KMS-11 (cell line): ENCODE measurements around the gene NAAA.
A peak's percentile ranks its signal among the peaks of the same experiment; 100 is the strongest.

Experiments
- H2AFZ ChIP-seq: fragments of 200-600 bp; sonication (generic); 2 replicates; pipeline ENCODE4 v1.6.1; 2016; ENCODE audit warnings: antibody characterized with exemption, mixed run types, low read depth
- H3K27ac ChIP-seq: fragments of 200-600 bp; sonication (generic); 2 replicates; pipeline ENCODE4 v1.6.1; 2016; ENCODE audit warnings: mild to moderate bottlenecking, mixed run types
- H3K27me3 ChIP-seq: fragments of 200-600 bp; sonication (generic); 2 replicates; pipeline ENCODE4 v1.6.1; 2017; ENCODE audit warnings: mild to moderate bottlenecking, low read depth, mixed run types, moderate library complexity; ENCODE audit not compliant: insufficient read depth
- H3K36me3 ChIP-seq: fragments of 200-600 bp; sonication (generic); 2 replicates; pipeline ENCODE4 v1.6.1; 2017; ENCODE audit warnings: mild to moderate bottlenecking, mixed run types; ENCODE audit not compliant: insufficient read depth
- H3K4me1 ChIP-seq: fragments of 200-600 bp; sonication (generic); 2 replicates; pipeline ENCODE4 v1.6.1; 2016; ENCODE audit warnings: mild to moderate bottlenecking, low read depth, mixed run types; ENCODE audit not compliant: poor library complexity, severe bottlenecking
- H3K4me2 ChIP-seq: fragments of 200-600 bp; sonication (generic); 2 replicates; pipeline ENCODE4 v1.7.0; 2016; ENCODE audit warnings: mild to moderate bottlenecking, mixed run types
- H3K4me3 ChIP-seq: fragments of 200-600 bp; sonication (generic); IDR thresholded peaks from 2 replicates; pipeline ENCODE4 v1.6.1; 2017; ENCODE audit warnings: low read depth, low read length, mixed read lengths; ENCODE audit not compliant: insufficient read depth
- H3K79me2 ChIP-seq: fragments of 200-600 bp; sonication (generic); 2 replicates; pipeline ENCODE4 v1.6.1; 2016; ENCODE audit warnings: low read depth, mixed run types; ENCODE audit not compliant: insufficient read depth
- H3K9ac ChIP-seq: fragments of 200-600 bp; sonication (generic); 2 replicates; pipeline ENCODE4 v1.6.1; 2016; ENCODE audit warnings: mild to moderate bottlenecking, mixed run types
- H4K20me1 ChIP-seq: fragments of 200-600 bp; sonication (generic); 2 replicates; pipeline ENCODE4 v1.6.1; 2016; ENCODE audit warnings: mild to moderate bottlenecking, mixed run types; ENCODE audit not compliant: insufficient read depth
- CTCF ChIP-seq: fragments of 200-600 bp; sonication (generic); conservative IDR thresholded peaks from 2 replicates; pipeline ENCODE4 v1.6.1; 2017; ENCODE audit warnings: low read depth, mild to moderate bottlenecking, antibody characterized with exemption, low read length, moderate library complexity, mixed read lengths

The NAAA gene

GRCh38 chr4:75881476-75881875 is 59.3 kb downstream of the NAAA start:
- peaks cover 8% of the 10 kb centered on the region for H3K4me1 ChIP-seq
- no peaks in the 10 kb centered on the region for H3K79me2 ChIP-seq
- H3K27ac ChIP-seq, result no peak overlapping the region
- H3K4me2 ChIP-seq, result no peak overlapping the region
- no peak overlapping the region for H3K9ac ChIP-seq
- no peaks in the 10 kb centered on the region for H3K36me3 ChIP-seq
- H4K20me1 ChIP-seq, result no peaks in the 10 kb centered on the region
- no peak overlapping the region for H2AFZ ChIP-seq
- no peak overlapping the region for H3K4me3 ChIP-seq
- no peak for TF ChIP-seq CTCF
- no peaks in the 10 kb centered on the region for H3K27me3 ChIP-seq

- Histone ChIP-seq H3K9ac (no peak overlapping the region), H3K27me3 (no peaks in the 10 kb centered on the region), H3K4me2 (no peak overlapping the region), H3K4me1 (peaks cover 8% of the 10 kb centered on the region), H3K4me3 (no peak overlapping the region), H3K79me2 (no peaks in the 10 kb centered on the region), H3K27ac (no peak overlapping the region), H4K20me1 (no peaks in the 10 kb centered on the region), H3K36me3 (no peaks in the 10 kb centered on the region), H2AFZ (no peak overlapping the region)
- TF ChIP-seq CTCF, result no peak
These were observed 60.5 kb downstream of the NAAA start for GRCh38 chr4:75880278-75880677.

- H2AFZ ChIP-seq, result peak overlapping the region; percentile 17; the same call in 1 of the 2 replicates
- H3K79me2 ChIP-seq, result no peaks in the 10 kb centered on the region
- no peaks in the 10 kb centered on the region for H4K20me1 ChIP-seq
- no peak overlapping the region for H3K4me2 ChIP-seq
- H3K27ac ChIP-seq, result no peak overlapping the region
- no peak overlapping the region for H3K9ac ChIP-seq
- TF ChIP-seq CTCF, result no peak
- H3K4me1 ChIP-seq, result peaks cover 8% of the 10 kb centered on the region
- H3K4me3 ChIP-seq, result no peak overlapping the region
- H3K27me3 ChIP-seq, result no peaks in the 10 kb centered on the region
- H3K36me3 ChIP-seq, result no peaks in the 10 kb centered on the region
These were observed 62.5 kb downstream of the NAAA start for GRCh38 chr4:75878246-75878756.

DNA sequence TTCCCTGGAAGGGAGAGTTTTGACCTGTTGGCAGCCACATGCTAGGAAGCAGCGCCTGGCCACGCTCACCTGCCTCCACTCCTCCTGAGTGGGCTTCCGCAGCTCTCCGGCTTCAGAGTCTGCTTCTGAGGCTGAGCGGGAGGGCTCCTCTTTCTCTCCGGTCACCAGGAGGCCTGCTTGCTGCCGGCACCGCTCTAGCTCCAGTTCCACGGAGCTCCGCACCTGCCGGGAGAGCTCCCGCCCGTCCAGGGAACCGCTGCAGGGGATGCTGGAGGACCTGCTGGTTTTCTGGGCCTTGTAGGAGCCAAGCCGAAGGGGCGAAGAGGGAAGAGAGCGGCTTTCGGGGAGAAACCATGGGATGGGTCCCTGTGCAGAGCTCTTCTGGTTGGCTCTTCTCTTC is 64.6 kb downstream of the NAAA start:
- Histone ChIP-seq H3K79me2 (no peaks in the 10 kb centered on the region), H3K4me2 (no peak overlapping the region), H4K20me1 (no peaks in the 10 kb centered on the region), H3K27me3 (no peaks in the 10 kb centered on the region), H3K36me3 (no peaks in the 10 kb centered on the region), H3K4me1 (no peaks in the 10 kb centered on the region), H3K27ac (no peak overlapping the region), H3K9ac (no peak overlapping the region), H3K4me3 (no peak overlapping the region), H2AFZ (no peak overlapping the region)
- TF ChIP-seq CTCF, result no peak
